Prostate gland (tissue), 2 donors: ENCODE data around the gene SLC2A5.

Source experiments
- POLR2A ChIP-seq: fragments of 450-650 bp; IDR thresholded peaks from one replicate; pipeline ENCODE4 v1.6.1; 2016; ENCODE audit warnings: antibody characterized with exemption, mild to moderate bottlenecking
- POLR2AphosphoS5 ChIP-seq: sonication (generic); formaldehyde crosslinking; IDR thresholded peaks from one replicate; pipeline ENCODE4 v1.6.1; 2017; ENCODE audit warnings: antibody characterized with exemption
- TF ChIP-seq, protein P1 (sequence below), 4 experiments: fragments of 200-600 bp in 2 of 4; fragments of 450-650 bp in 2 of 4; sonication (generic) in 2 of 4; IDR thresholded peaks; 1 replicate in 3 of 4; 2 replicates in 1 of 4; pipeline ENCODE4 v1.5.1; 2016 to 2019; ENCODE audit warnings: antibody characterized with exemption in 4 of 4, mild to moderate bottlenecking in 2 of 4, moderate library complexity in 2 of 4

GRCh38 chr1:9084906-9085305 is 15.5 kb upstream of the SLC2A5 start:
- TF ChIP-seq, protein P1, sequence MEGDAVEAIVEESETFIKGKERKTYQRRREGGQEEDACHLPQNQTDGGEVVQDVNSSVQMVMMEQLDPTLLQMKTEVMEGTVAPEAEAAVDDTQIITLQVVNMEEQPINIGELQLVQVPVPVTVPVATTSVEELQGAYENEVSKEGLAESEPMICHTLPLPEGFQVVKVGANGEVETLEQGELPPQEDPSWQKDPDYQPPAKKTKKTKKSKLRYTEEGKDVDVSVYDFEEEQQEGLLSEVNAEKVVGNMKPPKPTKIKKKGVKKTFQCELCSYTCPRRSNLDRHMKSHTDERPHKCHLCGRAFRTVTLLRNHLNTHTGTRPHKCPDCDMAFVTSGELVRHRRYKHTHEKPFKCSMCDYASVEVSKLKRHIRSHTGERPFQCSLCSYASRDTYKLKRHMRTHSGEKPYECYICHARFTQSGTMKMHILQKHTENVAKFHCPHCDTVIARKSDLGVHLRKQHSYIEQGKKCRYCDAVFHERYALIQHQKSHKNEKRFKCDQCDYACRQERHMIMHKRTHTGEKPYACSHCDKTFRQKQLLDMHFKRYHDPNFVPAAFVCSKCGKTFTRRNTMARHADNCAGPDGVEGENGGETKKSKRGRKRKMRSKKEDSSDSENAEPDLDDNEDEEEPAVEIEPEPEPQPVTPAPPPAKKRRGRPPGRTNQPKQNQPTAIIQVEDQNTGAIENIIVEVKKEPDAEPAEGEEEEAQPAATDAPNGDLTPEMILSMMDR (IDR thresholded peaks at IDR 0.05) = no peak
- TF ChIP-seq POLR2A (no peak), POLR2AphosphoS5 (no peak)
